Adipocyte (in vitro differentiated cells): ENCODE results near the gene TMEM50B.
"Not testable (repeated sequence)": the region's sequence is repeated elsewhere in the genome, so short reads cannot be mapped to it uniquely, and the experiment has no call there.

Experiments
- DNase-seq: peaks from one replicate; pipeline ENCODE4 v3.0.0-alpha.2; 2015; ENCODE audit warnings: low read depth
- H3K27me3 ChIP-seq: replicated peaks from 2 replicates; pipeline ENCODE4 v1.7.0; 2013; ENCODE audit warnings: mild to moderate bottlenecking, low read length, moderate library complexity; ENCODE audit not compliant: control insufficient read depth, insufficient read depth
- H3K36me3 ChIP-seq: 2 replicates; pipeline ENCODE4 v1.7.0; 2013; ENCODE audit warnings: low read length, mild to moderate bottlenecking, moderate library complexity; ENCODE audit not compliant: control insufficient read depth, insufficient read depth, severe bottlenecking
- H3K4me1 ChIP-seq: 2 replicates; pipeline ENCODE4 v1.7.0; 2013; ENCODE audit warnings: mild to moderate bottlenecking, low read length, moderate library complexity; ENCODE audit not compliant: control insufficient read depth, insufficient read depth
- H3K4me3 ChIP-seq: 2 replicates; pipeline ENCODE4 v1.7.0; 2013; ENCODE audit warnings: mild to moderate bottlenecking, low read length, moderate library complexity
- H3K9ac ChIP-seq: 2 replicates; pipeline ENCODE4 v1.7.0; 2013; ENCODE audit warnings: mild to moderate bottlenecking, low read length, moderate library complexity
- H3K9me3 ChIP-seq: 2 replicates; pipeline ENCODE4 v1.7.0; 2013; ENCODE audit warnings: mild to moderate bottlenecking, low read length, moderate library complexity; ENCODE audit not compliant: control insufficient read depth

Gene TMEM50B

GRCh38 chr21:33479679-33480480, at the start of gene TMEM50B:
Gene TMEM50B (minus strand): TSS chr21:33479974. CDS start chr21:33468885, 11,089 bp downstream.
- Histone ChIP-seq H3K4me3 (peak within 1 kb of the TSS; percentile 99), H3K9me3 (no peaks in the 10 kb centered on the region), H3K9ac (peak within 1 kb of the TSS; percentile 99), H3K27me3 (no peaks in the 10 kb centered on the region), H3K36me3 (no peaks in the 10 kb centered on the region), H3K4me1 (peaks cover 10% of the 10 kb centered on the region)
- peak; percentile 99 for DNase-seq

- Histone ChIP-seq H3K36me3 (peaks cover 53% of the 10 kb centered on the region), H3K9me3 (no peaks in the 10 kb centered on the region), H3K27me3 (no peaks in the 10 kb centered on the region), H3K4me3 (no peak overlapping the region), H3K9ac (no peak overlapping the region), H3K4me1 (peaks cover 13% of the 10 kb centered on the region)
- no peak for DNase-seq
Measured at GRCh38 chr21:33522953-33523349, 43.2 kb upstream of the TMEM50B start.

- Histone ChIP-seq H3K4me3 (no peak overlapping the region), H3K36me3 (peaks cover 53% of the 10 kb centered on the region), H3K4me1 (peaks cover 13% of the 10 kb centered on the region), H3K9ac (no peak overlapping the region), H3K27me3 (no peaks in the 10 kb centered on the region), H3K9me3 (no peaks in the 10 kb centered on the region)
- no peak for DNase-seq
Measured at GRCh38 chr21:33522297-33522952, 42.7 kb upstream of the TMEM50B start.

GRCh38 chr21:33518899-33519298, 39.1 kb upstream of the TMEM50B start:
- H3K27me3 ChIP-seq: no peaks in the 10 kb centered on the region
- H3K9ac ChIP-seq: no peak overlapping the region
- no peak overlapping the region for H3K4me3 ChIP-seq
- H3K36me3 ChIP-seq: peaks cover 54% of the 10 kb centered on the region
- peaks cover 25% of the 10 kb centered on the region for H3K4me1 ChIP-seq
- no peak for DNase-seq
- H3K9me3 ChIP-seq: no peaks in the 10 kb centered on the region

- peaks cover 80% of the 10 kb centered on the region for H3K36me3 ChIP-seq
- no peaks in the 10 kb centered on the region for H3K9me3 ChIP-seq
- H3K4me3 ChIP-seq: peak overlapping the region; percentile 49
- H3K4me1 ChIP-seq: peaks cover 16% of the 10 kb centered on the region
- peak overlapping the region; percentile 40 for H3K9ac ChIP-seq
- peak; percentile 89 for DNase-seq
- no peaks in the 10 kb centered on the region for H3K27me3 ChIP-seq
Measured at GRCh38 chr21:33514229-33514628, 34.5 kb upstream of the TMEM50B start.

GRCh38 chr21:33512481-33512880, 32.7 kb upstream of the TMEM50B start:
- Histone ChIP-seq H3K4me3 (no peak overlapping the region), H3K9ac (no peak overlapping the region), H3K36me3 (peaks cover 82% of the 10 kb centered on the region), H3K4me1 (peaks cover 16% of the 10 kb centered on the region), H3K27me3 (no peaks in the 10 kb centered on the region), H3K9me3 (no peaks in the 10 kb centered on the region)
- no peak for DNase-seq

- Histone ChIP-seq H3K27me3 (no peaks in the 10 kb centered on the region), H3K9ac (no peak overlapping the region), H3K9me3 (no peaks in the 10 kb centered on the region), H3K4me3 (no peak overlapping the region), H3K4me1 (peaks cover 16% of the 10 kb centered on the region), H3K36me3 (peaks cover 78% of the 10 kb centered on the region)
- DNase-seq: no peak
Measured at GRCh38 chr21:33511639-33512038, 31.9 kb upstream of the TMEM50B start.

GRCh38 chr21:33510826-33511225, 31.1 kb upstream of the TMEM50B start:
- H3K9ac ChIP-seq: no peak overlapping the region
- no peaks in the 10 kb centered on the region for H3K27me3 ChIP-seq
- no peaks in the 10 kb centered on the region for H3K9me3 ChIP-seq
- peaks cover 75% of the 10 kb centered on the region for H3K36me3 ChIP-seq
- H3K4me3 ChIP-seq: no peak overlapping the region
- peaks cover 16% of the 10 kb centered on the region for H3K4me1 ChIP-seq
- no peak for DNase-seq

GRCh38 chr21:33507003-33507402, 27.2 kb upstream of the TMEM50B start:
- Histone ChIP-seq H3K36me3 (peaks cover 59% of the 10 kb centered on the region), H3K4me1 (peaks cover 16% of the 10 kb centered on the region)
- H3K9ac ChIP-seq, H3K9me3 ChIP-seq, DNase-seq, H3K4me3 ChIP-seq, H3K27me3 ChIP-seq: not testable (repeated sequence)

- no peak overlapping the region for H3K9ac ChIP-seq
- no peak overlapping the region for H3K4me3 ChIP-seq
- peaks cover 16% of the 10 kb centered on the region for H3K4me1 ChIP-seq
- no peaks in the 10 kb centered on the region for H3K27me3 ChIP-seq
- H3K36me3 ChIP-seq: peaks cover 49% of the 10 kb centered on the region
- H3K9me3 ChIP-seq: no peaks in the 10 kb centered on the region
- DNase-seq: no peak
Measured at GRCh38 chr21:33505833-33506232, 26.1 kb upstream of the TMEM50B start.

- Histone ChIP-seq H3K9me3 (no peaks in the 10 kb centered on the region), H3K4me3 (no peak overlapping the region), H3K27me3 (peaks cover 10% of the 10 kb centered on the region), H3K4me1 (peaks cover 7% of the 10 kb centered on the region), H3K36me3 (no peaks in the 10 kb centered on the region), H3K9ac (no peak overlapping the region)
- no peak for DNase-seq
Measured at GRCh38 chr21:33496345-33496744, 16.6 kb upstream of the TMEM50B start.
